Right lobe of liver (tissue), 4 donors: ENCODE data around the gene HAUS7.

Experiments
- CTCF ChIP-seq, 4 donors: fragments of 200-600 bp in 3 of 4; fragments of 450-650 bp in 1 of 4; IDR thresholded peaks; one replicate each; pipeline versions ENCODE4 v1.5.1 to v1.8.0; 2016 to 2022; ENCODE audit warnings: antibody characterized with exemption in 4 of 4, mild to moderate bottlenecking in 2 of 4
- POLR2A ChIP-seq: fragments of 450-650 bp; IDR thresholded peaks from one replicate; pipeline ENCODE4 v1.6.1; 2017; ENCODE audit warnings: antibody characterized with exemption, mild to moderate bottlenecking
- donor health status: DM: no; HTN: no; CAD: no.
- donor health status: DM: no; HTN: no; CAD: no.
- donor health status: DM: no; HTN: yes; CAD: no.

- TF ChIP-seq CTCF (IDR thresholded peaks at IDR 0.05) (no peak), POLR2A (no peak)
Observed at GRCh38 chrX:153511784-153512500, 41.6 kb upstream of the HAUS7 start.
